Stimulated activated CD4-positive, alpha-beta T cell treated with anti-CD3 and anti-CD28 coated beads, Interleukin-15, amount 100 ng/mL, for 48 hours (primary cell): ENCODE results near the gene ICAM5.
"Not testable (repeated sequence)": the region's sequence is repeated elsewhere in the genome, so short reads cannot be mapped to it uniquely, and the experiment has no call there.

Experiments used
- DNase-seq, 2 donors: peaks; one replicate each; pipeline ENCODE4 v3.0.0-alpha.2; 2020; ENCODE audit warnings: low read depth in 2 of 2

Gene ICAM5

DNA sequence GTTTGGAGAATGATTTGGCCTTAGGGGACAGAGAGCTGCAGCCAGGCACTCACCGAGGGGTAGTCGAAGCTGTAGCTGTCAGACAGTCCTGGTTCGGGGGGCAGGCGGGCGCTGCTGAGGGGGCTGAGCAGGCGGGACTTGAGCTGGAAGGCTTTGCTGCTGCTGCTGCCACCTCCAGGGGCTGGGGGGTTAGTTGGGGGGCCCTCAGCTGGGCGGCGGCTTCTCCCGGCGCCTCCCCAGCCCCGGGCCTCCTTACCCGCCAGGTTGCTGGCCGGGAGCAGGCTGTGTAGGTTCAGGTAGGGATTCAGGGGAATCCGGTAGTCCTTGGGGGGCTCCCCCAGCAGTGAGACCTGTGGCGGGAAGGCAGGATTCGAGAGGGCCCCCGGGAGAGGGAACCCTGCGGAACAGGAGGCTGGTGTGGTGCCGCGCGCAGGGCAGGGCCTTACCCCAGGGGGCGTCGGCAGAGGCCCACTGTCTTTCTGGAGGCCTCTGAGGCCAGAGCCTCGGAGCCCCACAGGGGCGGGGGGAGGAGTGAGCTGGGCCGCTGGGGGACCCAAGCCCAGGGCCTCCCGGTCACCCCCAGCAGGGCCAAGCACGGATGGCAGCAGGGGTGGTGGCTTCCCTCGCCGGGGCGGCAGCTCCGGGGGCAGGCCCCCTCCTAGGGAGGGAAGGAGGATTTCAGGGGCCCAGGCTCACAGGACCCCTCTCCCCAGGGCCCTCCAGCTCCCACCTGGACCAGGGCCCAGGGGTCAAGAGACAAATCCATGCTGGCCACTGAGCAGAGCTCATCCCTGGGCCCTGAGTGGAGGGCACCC lies 31.1 kb downstream of the ICAM5 start:
- DNase-seq = no peak

DNA sequence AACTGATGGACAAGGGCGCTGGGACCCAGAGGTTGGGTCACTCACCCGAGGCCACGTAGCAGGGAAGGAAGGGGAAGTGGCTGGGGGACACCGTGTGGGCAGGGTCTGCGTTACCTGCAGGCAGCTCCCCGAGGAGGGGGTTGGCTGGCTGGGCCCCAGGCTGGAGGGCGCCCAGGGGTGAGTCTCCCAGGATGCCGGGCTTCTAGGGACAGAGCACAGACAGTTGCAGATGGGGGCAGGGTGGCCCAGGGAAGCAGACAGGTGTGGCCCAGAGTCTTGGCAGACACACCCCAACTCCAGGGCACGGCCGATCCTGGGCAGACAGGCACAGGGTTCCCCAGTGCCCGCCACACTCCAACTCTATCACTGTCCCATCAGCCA lies 31.7 kb downstream of the ICAM5 start:
- no peak for DNase-seq

DNA sequence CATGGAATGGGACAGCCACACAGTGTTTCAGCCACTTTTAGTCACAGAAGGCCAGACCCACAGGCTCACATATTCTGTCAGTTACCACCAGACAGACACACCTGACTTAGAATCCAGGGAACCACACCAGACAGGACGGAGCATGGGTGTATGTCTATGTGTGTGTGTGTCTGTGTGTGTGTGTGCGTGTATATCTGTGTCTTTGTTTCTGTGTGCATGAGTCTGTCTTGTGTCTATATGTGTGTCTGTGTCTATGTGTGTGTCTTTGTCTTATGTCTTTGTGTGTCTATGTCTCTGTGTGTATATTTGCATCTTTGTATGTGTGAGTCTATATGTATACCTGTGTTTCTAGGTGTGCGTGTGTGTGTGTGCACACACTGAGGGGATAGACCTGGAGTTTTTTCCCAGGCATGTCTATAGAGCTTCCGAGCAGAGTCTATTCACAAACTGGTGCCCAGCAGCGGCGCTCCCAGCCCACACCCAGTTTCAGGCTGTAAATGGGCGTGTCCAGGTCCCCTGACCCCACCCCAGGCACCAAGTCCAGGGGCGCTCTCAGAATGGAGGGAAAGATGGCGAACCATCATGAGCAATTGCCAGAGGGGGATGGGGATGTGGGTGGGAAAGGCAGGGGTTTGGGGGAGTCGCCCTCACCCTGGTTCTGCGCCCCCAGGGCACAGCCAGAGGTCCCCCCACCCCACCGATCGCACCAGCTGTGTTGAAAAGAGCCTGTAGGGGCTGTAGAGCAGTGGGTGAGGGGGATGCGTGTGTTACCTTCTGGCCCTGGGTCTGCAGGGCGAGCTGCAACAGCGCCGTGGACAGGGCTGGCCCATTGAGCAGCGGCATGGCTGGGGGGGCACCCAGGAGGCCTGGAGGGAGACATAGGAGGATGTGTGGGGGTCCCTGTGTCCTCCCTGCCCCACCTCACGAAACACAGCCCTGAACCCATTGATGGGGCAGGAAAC lies 32.4 kb downstream of the ICAM5 start:
- DNase-seq = no peak

DNA sequence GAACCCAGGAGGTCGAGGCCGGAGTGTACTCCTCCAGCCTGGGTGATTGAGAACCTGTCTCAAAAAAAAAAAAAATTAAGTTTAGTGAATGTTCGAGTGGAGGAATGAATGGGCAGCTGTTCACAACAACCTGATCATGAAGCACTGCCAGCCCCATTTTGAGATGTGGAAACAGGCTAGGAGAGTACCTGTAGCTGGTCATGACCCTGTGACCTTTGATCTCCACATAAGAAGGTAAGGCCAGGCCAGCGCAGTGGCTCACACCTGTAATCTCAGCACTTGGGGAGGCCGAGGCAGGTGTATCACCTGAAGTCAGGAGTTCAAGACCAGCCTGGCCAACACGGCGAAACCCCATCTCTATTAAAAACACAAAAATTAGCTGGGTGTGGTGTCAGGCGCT lies 36.0 kb downstream of the ICAM5 start:
- DNase-seq = no peak

DNA sequence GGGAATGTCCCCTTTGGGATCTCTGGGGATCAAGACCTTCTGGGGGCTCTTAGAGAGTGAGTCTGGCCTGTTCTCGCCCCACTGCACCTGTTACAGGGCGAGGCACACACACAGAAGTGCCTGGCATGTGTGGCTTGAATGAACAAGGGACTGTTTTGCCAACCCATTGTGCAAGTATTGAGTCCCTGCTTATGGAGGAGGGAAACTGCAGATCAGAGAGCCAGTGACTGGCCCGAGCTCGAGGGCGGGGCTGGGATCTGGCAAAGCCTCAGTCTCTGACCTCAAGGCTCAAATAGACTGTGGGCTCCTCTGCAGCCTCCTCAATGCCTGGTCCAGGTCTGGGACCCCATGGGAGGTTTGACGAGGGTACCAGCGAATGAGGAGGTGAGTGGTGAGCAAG lies 38.0 kb downstream of the ICAM5 start:
- no peak for DNase-seq

DNA sequence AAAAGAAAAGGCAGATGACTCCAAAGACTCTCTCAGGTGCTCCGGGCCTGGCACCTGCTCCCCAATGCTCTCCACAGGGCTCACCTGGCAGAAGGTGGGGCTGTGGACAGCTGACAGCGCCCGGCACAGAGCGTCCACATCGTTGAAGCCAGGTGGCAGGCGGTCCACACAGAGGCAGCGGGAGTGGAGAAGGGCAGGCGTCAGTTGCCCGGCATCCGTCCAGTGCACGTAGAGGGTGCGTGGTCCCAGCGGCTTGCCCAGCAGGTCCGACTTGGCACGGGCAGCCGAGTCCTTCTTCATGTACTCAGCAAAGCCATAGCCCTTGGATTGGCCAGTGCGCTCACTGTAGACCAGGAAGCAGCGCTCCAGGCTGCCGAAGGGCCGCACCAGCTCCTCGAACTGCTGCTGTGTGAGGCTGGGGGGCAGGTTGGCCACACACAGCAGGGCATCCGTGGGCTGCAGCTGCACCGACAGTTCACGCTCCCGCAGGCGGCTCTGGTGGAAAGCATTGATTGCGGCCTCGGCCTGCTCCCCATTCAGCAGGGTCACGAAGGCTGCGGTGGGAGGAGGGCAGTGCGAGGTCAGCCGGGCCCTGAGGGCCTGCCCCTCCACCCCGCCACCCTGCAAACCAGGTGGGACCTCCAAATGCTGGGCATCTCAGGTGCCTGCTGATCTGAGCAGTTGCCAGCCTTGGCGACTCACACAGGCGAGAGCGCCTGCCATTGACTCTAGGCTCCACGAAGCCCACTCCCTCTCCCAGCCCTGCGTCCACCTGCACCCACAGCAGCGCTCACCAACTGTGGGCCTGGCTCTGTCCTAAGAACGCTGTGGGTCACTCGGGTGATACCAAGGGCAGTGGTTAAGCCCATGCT lies 39.0 kb downstream of the ICAM5 start:
- DNase-seq = no peak

DNA sequence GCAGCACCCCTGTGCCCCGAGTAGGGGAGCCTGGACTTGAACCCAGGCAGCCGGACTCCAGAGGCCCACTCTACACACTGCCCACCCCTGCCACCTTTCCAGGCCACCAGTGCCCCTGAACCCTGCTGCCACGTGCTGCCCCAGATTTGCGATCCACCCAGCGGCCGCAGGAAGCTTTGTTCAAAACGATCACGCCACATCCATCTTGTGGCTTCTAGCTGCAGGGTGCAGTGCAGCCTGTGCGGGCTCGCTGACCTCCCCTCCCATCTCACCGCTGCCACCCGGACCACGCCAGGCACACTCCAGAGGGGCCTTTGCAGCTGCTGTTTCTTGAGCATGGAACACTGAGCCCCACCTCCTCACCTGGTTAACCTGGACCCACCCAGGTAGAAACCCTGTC lies 39.8 kb downstream of the ICAM5 start:
- DNase-seq = no peak

DNA sequence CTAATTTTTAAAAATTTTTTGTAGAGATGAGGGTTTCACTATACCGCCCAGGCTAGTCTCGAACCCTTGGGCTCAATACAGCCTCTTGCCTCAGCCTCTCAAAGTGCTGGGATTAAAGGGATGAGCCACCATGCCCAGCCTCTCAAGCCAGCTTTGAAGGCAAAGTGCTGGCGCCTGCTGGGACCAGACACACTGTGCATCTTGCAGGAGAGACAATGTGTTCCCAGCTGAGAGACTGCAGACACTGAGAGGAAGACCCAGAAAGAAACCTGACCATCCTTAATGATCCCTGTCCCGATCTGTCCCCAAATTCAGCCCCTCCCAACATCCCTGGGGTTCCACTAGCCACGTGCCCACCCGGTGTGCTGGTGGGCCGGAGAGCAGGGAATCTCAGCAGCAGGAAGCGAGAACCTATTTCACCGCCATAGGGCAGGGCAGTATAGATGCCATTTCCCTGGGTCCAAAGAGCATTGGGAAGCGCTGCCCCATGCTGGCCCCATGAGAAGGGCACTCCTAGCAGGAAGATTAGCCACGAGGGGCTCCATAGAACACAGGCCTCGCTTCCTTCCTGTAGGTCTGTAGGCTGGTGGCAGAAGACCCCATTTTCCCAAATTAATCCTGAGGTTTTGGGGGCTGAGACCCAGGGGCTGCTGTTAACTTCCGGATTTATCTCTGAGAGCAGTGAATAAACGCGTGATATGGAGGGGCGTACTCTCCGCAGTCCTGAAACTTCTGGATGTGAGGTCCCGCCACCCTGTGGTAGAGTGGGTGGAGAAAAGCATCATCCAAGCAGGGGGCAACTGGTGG lies 42.6 kb downstream of the ICAM5 start:
- no peak for DNase-seq

DNA sequence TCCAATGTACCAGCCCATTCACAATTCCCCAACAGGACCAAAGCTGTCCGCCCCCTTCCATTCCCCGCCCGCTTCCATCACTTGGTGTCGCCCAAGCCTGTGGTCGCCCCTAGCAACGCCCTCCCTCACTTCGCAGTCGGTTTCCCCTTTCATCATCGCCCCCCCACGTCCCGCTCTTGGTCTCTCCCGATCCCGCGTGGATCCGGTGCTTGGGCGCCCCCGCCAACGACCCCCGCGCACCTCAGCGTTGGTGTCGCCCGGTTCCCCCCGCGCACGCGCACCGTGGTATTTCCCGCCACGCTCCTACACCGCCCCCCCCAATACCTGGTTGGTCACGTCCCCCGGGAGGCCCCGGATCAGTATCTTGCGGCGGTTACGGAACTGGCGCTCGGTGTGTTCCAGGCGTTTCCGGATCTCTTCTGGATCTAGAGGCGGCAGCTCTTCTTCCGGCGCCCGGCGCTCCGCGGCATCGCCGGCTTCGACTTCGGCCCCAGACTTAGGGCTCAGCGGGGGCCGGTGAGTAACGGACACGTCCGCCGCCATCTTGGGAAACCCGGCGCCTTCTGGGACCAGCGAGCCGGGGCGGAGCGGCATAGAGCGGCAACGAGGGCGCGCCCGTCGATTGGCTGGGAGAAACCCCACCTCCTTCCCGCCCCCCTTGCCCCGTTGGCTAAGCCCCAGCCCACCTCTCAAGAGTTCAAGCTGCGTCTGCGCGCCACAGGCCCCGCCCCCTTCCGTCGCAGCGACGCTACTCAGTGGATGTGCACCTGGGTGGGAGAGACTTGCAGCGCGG lies 43.4 kb downstream of the ICAM5 start, which contains the start of gene RAVER1:
TSS of gene RAVER1 (minus strand) at position 565 of the 793 bp plus-strand sequence. CDS start at position 543, 22 bp downstream.
- DNase-seq = peak; percentile 98

DNA sequence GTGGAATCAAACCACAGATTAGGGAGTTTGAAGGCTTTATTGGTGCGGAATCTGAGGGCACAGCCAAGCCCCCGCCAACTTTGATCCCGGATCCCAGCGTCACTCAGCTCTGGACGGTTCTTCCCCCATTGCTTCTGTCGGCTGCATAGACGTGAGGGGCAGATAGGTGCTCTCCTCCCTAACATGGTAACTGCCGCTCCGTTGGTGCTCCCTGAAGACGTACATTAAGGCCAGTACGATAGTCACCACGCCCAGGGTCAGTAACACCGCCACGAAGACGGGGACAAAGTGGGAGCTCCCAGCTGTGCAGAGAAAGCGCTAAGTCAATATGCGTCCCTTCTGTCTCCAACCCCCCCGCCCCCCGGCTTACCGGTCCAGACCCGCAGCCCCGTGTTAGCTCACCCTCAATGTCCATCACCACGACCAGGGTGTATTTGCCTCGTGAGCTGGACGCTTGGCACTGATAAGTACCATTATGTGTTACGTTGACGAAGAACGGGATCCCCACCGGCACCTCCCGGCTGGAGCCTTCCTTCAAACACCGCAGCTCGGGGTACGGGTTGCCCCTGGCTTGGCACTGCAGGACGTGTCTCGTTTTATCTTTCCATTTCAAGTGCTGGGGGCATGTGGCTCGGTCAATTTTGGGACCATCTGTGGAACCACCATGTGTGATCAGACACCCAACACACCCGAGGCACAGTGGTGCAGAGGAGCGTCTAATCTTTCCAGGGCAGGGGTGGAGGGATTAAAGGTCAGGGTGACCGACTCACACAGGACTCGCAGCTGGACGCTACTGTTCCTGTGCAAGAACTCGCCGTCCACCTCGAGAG lies 44.2 kb downstream of the ICAM5 start:
- no peak for DNase-seq

DNA sequence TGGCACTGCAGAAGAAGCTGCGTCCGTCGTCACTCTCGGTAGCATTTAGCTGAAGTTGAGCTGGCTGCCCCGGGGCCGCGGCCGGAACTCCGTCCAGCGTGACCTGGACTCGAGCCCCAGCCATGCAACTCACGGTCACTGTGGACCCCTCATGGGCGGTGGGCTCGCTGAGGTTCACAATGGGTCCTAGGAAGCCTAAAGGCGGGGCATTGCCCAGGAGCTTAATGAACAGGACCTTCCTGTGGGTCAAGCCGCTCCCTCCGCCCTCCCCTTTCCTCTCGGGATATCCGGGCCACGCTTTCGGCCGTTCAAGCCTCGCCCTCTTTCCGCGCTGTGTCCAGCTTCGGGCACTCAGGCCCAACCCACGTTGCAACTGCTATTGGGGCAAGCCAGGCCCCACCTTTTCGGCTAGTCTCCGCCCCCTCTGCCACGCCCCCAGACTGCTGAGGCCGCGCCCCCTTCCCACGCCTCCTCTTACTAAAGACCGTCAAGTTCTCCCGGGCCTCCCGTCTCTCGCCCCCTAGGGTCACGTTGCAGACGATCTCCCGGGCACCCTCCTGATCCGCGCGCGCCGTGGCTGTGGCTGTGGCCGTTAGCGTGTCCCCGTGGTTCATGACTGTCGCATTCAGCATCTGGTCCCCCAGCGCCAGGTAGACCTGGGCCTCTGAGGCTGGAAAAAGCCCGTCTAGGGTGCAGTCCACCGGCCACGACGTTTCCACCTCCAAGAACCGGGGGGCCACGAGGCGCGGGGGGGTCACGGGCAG lies 45.0 kb downstream of the ICAM5 start:
- peak; percentile 31 to 56 for DNase-seq

DNA sequence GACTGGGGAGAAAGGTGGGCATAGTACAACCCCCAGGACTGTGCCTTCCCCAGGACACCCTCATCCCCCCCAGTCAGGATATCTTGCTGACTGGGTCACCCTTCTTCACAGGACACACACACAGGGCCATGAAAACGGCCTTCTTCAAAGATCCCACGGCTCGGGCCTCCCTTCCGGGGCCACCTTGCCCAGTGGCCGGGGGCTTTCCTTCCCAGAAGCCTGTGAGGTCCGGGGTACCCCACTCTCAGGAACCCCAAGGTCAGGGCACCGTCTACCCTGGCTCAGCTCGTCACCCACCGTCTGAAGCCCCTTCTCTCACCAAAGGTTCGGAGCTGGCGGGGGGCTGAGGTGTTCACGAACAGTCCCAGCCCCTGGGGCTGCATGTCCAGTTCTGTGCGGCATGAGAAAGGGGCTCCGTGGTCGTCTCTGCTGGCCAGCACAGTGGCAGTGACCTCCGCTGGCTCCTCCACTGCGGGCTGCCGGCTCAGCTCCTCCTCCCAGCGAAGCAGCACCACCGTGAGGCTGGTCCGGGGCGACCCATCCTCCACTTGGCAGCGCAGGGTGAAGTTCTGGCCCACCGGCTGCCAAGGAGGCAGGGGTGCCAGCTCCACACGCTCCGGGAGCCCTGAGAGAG lies 45.7 kb downstream of the ICAM5 start:
- DNase-seq = no peak

DNA sequence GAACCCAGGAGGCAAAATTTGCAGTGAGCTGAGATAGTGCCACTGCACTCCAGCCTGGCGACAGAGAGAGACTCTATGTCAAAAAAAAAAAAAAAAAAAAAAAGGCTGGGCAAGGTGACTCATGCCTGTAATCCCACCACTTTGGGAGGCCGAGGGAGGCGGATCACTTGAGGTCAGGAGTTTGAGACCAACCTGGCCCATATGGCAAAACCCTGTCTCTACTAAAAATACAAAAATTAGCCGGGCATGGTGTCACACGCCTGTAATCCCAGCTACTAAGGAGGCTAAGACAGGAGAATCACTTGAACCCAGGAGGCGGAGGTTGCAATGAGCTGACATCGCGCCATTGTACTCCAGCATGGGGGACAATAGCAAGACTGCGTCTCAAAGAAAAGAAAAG lies 47.0 kb downstream of the ICAM5 start:
- DNase-seq = not testable (repeated sequence)

DNA sequence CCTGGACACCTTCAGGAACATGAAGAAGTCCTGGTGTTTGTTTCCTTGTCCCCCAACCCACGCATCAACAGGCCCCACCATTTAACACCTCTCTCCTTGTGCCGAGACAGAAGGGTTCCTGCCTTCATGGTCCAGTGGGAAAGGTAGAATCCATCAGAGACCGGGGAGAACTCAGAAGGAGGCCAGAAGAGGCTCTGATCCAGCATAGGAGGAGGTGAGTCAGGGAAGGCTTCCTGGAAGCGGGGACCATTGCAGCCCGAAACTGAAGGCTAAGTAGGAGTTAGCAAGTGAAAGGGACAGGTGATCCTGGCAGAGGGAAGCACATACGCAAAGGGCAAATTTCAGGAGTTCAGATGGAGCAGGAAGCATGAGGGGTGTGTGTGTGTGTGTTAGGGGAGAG lies 49.2 kb downstream of the ICAM5 start:
- no peak for DNase-seq

DNA sequence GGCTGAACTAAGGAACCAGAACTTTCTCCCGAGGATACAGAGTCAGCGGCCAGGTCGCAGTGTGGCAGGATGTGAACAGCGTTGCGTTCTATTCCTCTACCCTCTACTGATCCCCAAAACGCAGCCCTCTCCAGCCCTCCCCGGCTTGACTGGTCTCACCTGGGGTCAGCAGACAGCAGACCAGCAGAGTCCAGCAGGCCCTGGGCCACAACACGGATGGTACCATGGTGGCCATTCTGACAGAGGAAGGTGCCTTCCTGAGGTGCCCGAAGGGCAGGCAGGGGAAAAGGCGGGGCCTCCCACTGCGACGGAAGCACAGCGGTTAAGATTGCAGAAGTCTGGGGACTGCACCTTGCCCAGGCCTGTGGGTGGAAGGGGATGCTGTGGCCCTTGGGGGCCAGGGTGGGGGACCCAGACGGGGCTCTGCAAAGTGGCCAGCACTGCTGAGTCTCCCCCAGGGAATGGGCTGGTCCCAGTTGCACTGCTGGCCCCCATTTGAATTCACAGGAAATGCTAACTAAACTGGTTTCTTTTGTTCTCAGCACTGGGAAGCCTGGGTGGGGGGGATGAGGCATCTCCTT lies 49.7 kb downstream of the ICAM5 start, which contains the start of gene ICAM3:
TSS of gene ICAM3 (minus strand) at position 245 of the 581 bp plus-strand sequence. CDS start at position 235, 10 bp downstream.
- DNase-seq = peak in 1 of 2 donors; percentile 67

DNA sequence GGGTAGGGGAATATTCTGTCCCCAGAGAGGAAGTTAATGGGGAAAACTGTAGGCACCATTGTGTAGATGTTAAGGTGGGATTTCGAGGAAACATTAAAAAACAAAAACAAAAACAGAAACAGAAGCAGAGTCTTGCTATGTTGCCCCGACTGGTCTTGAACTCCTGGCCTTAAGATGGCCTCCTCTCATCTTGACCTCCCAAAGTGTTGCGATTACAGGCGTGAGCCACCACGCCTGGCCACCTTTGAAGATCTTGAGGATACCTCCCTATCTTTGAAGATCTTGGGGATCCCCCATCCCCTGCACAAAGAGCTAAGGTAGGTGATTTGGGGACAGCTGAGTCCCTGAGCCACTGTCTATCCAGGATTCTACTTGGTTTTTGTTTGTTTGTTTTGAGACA lies 50.2 kb downstream of the ICAM5 start:
- DNase-seq = no peak

DNA sequence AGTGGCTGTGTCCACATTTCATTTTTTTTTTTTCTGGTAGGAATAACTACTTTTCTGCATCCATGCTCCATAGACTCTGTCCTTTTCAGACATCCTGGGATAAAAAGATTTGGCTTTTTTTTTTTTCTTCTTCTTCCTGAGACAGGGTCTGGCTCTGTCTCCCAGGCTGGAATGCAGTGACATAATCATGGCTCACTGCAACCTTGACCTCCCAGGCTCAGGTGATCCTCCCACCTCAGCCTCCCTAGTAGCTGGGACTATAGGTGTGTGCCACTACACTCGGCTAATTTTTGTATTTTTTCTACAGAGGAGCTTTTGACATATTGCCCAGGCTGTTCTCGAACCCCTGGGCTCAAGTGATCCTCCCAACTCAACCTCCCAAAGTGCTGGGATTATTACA lies 53.7 kb downstream of the ICAM5 start:
- no peak for DNase-seq
